ENCODE data around the gene CCT8L2. TPM values are rescaled to one million over a fixed set of nuclear protein-coding genes. Genes with fewer than 3 reads are reported as not detected.
A peak's percentile ranks its signal among the peaks of the same experiment; 100 is the strongest.
"Not testable (repeated sequence)": the region's sequence is repeated elsewhere in the genome, so short reads cannot be mapped to it uniquely, and the experiment has no call there.

CCT8L2 gene
- total and polyA plus RNA-seq, 8 donors, result not detected

DNA sequence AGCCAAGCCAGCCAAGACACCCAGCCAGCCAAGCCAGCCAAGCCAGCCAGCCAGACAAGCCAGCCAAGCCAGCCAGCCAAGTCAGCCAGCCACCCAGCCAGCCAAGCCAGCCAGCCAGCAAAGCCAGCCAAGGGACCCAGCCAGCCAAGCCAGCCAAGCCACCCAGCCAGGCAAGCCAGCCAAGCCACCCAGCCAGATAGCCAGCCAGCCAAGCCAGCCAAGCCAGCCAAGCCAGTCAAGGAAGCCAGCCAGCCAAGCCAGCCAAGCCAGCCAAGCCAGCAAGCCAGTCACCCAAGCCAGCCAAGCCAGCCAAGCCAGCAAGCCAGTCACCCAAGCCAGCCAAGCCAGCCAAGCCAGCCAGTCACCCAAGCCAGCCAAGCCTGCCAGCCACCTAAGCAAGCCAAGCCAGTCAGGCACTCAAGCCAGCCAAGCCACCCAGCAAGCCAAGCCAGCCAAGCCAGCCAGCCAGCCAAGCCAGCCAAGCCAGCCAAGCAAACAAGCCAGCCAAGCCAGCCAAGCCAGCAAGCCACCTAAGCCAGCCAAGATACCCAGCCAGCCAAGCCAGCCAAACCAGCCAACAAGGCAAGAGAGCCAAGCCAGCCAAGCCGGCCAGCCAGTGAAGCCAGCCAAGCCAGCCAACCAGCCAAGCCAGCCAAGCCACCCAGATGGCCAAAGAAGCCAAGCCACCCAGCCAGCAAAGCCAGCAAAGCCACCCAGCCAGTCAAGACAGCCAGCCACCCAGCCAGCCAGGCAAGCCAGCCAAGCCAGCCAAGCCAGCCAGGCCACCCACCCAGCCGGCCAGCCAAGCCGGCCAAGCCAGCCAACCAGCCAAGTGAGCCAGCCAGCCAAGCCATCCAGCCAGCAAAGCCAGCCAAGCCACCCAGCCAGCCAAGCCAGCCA is 33.3 kb downstream of the CCT8L2 start:
- H3K4me1 ChIP-seq, result no peaks in the 10 kb centered on the region
- ATAC-seq, result no peak
- 72 to 77% methylated on average over 3 of the region's 3 CpGs for WGBS, 2 donors
- H3K27ac ChIP-seq, result no peak overlapping the region
- H3K4me3 ChIP-seq, result no peak overlapping the region
- FAIRE-seq, result no peak
- H3K36me3 ChIP-seq, result no peaks in the 10 kb centered on the region
- intact Hi-C loops (cut with DNase I), result no loop called here
- TF ChIP-seq, protein P1, sequence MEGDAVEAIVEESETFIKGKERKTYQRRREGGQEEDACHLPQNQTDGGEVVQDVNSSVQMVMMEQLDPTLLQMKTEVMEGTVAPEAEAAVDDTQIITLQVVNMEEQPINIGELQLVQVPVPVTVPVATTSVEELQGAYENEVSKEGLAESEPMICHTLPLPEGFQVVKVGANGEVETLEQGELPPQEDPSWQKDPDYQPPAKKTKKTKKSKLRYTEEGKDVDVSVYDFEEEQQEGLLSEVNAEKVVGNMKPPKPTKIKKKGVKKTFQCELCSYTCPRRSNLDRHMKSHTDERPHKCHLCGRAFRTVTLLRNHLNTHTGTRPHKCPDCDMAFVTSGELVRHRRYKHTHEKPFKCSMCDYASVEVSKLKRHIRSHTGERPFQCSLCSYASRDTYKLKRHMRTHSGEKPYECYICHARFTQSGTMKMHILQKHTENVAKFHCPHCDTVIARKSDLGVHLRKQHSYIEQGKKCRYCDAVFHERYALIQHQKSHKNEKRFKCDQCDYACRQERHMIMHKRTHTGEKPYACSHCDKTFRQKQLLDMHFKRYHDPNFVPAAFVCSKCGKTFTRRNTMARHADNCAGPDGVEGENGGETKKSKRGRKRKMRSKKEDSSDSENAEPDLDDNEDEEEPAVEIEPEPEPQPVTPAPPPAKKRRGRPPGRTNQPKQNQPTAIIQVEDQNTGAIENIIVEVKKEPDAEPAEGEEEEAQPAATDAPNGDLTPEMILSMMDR (IDR thresholded peaks at IDR 0.05), result no peak
- peak in 3 of 6 donors; percentile 15 to 78 (median 49) for DNase-seq
- no peaks in the 10 kb centered on the region for H3K27me3 ChIP-seq
- H3K9me3 ChIP-seq, result no peaks in the 10 kb centered on the region

DNA sequence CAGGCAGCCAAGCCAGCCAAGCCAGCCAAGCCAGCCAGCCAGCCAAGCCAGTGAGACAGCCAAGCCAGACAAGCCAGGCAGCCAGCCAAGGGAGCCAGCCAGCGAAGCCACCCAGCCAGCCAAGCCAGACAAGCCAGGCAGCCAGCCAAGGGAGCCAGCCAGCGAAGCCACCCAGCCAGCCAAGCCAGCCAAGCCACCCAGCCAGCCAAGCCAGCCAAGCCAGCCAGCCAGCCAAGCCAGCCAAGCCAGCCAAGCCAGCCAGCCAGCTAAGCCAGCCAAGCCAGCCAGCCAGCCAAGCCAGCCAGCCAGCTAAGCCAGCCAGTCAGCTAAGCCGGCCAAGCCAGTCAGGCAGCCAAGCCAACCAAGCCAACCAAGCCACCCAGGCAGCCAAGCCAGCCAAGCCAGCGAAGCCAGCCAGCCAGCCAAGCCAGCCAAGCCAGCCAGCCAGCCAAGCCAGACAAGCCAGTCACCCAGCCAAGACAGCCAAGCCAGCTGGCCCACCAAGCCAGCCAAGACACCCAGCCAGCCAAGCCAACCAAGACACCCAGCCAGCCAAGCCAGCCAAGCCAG is 34.1 kb downstream of the CCT8L2 start:
- H3K27me3 ChIP-seq; H3K27ac ChIP-seq; H3K36me3 ChIP-seq; FAIRE-seq; H3K4me3 ChIP-seq; H3K4me1 ChIP-seq; intact Hi-C loops (cut with DNase I); ATAC-seq; H3K9me3 ChIP-seq: not testable (repeated sequence)
- 54 to 63% methylated on average over 3 to 4 of the region's 4 CpGs for WGBS, 2 donors
- DNase-seq, result peak in 2 of 6 donors; percentile 36 to 72

DNA sequence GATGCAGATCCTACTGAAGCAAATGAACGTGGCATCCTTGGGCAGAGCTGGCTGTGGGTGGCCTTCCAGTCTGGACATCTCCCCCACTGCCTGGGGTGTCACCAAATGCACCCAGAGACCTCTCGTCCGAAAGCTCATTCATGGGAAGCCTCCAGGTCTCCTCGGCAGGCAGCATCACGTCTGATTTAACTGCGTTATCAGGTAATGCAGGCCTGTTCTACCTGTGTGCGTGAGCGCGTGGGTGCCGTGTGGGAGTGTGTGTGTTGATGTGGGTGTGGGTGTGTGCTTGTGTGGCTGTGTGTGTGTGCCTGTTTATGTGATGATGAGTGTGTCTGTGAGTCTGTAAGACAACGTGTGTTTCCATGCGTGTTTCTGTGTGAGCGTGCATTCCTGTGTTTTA is 35.1 kb downstream of the CCT8L2 start:
- H3K27me3 ChIP-seq; H3K36me3 ChIP-seq; ATAC-seq; H3K27ac ChIP-seq; H3K4me3 ChIP-seq; intact Hi-C loops (cut with DNase I); FAIRE-seq; H3K9me3 ChIP-seq; H3K4me1 ChIP-seq: not testable (repeated sequence)
- peak in 1 of 6 donors; percentile 20 for DNase-seq
- 73 to 76% methylated on average over 13 of the region's 13 CpGs for WGBS, 2 donors

DNA sequence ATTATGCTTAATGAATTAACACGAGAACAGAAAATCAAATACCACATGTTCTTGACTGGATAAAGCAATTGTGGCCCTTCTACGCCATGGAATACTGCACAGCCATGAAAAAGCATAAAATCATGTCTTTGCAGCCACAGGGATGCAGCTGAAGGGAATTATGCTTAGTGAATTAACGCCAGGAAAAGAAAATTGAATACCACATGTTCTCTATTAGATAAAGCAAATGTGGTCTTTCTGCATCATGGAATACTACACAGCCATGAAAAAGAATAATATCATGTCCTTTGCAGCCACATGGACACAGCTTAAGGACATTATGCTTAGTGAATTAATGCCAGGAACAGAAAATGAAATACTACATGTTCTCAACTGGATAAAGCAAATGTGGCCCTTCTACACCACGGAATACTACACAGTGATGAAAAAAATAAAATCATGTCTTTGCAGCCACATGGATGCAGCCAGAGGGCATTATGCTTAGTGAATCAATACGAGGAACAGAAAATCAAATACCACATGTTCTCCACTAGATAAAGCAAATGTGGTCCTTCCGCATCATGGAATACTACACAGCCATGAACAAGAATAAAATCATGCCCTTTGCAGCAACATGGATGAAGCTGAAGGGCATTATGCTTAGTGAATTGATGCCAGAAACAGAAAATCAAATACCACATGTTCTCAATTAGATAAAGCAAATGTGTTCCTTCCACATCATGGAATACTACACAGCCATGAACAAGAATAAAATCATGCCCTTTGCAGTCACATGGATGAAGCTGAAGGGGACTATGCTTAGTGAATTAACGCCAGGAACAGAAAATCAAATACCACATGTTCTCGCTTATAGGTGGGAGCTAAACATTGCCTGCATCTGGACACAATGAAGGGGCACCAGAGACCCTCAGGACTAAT is 37.3 kb downstream of the CCT8L2 start:
- WGBS, 2 donors, result 70 to 77% methylated on average over 7 of the region's 8 CpGs
- intact Hi-C loops (cut with DNase I), result not testable (repeated sequence)

DNA sequence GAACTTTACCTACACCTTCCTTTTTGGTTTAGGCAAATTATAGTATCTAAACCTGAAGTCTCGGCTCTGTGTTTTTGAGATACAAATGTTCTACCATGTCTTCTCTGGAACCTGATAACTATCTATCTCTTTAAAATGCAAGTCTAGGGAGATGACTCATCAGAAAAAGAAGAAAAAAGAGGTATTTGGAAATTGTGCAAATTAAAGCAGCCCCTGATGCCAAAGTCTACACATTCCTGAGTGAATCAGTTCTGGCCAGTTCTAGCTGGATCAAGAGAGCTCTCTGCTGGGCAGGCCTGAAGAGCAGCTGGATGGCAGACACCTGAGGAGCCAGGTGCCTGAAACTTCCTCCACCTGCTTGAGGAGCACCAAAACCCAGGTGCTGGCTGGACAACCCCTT is 49.3 kb downstream of the CCT8L2 start:
- H3K4me3 ChIP-seq; H3K4me1 ChIP-seq; DNase-seq; H3K9me3 ChIP-seq; H3K36me3 ChIP-seq; FAIRE-seq; ATAC-seq; H3K27ac ChIP-seq; intact Hi-C loops (cut with DNase I); H3K27me3 ChIP-seq: not testable (repeated sequence)
- WGBS, 2 donors, result 45 to 67% methylated on average over 1 of the region's 1 CpG

More for the DNA sequence above, 37.3 kb downstream of the CCT8L2 start:
- not testable (repeated sequence) for H3K4me3 ChIP-seq, H3K27me3 ChIP-seq, H3K9me3 ChIP-seq, DNase-seq, H3K27ac ChIP-seq, FAIRE-seq, H3K36me3 ChIP-seq, ATAC-seq, H3K4me1 ChIP-seq

Other genes with a start within 250 kb of the CCT8L2 start
- gene XKR3, start 232.6 kb upstream of the CCT8L2 start, total RNA-seq, result not detected
- not detected for gene XKR3, start 232.6 kb upstream of the CCT8L2 start, polyA plus RNA-seq